Sigmoid colon (tissue), 7 donors: ENCODE measurements around the gene FSTL4. TPM values are rescaled to one million over a fixed set of nuclear protein-coding genes. Genes with fewer than 3 reads are reported as not detected.

Experiments used
- DNase-seq: peaks from one replicate; pipeline ENCODE4 v3.0.0-alpha.2; 2019
- H3K27ac ChIP-seq, 4 donors: fragments of 200-600 bp; sonication (generic); one replicate each; pipeline ENCODE4 v1.5.1; 2016 to 2019; ENCODE audit warnings: mild to moderate bottlenecking in 1 of 4
- H3K27me3 ChIP-seq, 3 donors: fragments of 200-600 bp; sonication (generic); one replicate each; pipeline ENCODE4 v1.5.1; 2019; ENCODE audit warnings: mild to moderate bottlenecking in 1 of 3
- H3K36me3 ChIP-seq, 4 donors: fragments of 200-600 bp; sonication (generic); one replicate each; pipeline ENCODE4 v1.5.1; 2016 to 2019
- H3K4me1 ChIP-seq, 4 donors: fragments of 200-600 bp; sonication (generic); one replicate each; pipeline ENCODE4 v1.5.1; 2017 to 2019
- H3K4me3 ChIP-seq, 4 donors: fragments of 200-600 bp; sonication (generic); one replicate each; pipeline ENCODE4 v1.5.1; 2017 to 2019; ENCODE audit warnings: mild to moderate bottlenecking in 2 of 4, moderate library complexity in 1 of 4
- H3K9me3 ChIP-seq, 4 donors: fragments of 200-600 bp in 3 of 4; sonication (generic) in 3 of 4; one replicate each; pipeline versions ENCODE4 v1.5.1 to v1.6.1; 2013 to 2019
- EP300 ChIP-seq, 4 donors: sonication (generic); formaldehyde crosslinking; IDR thresholded peaks; one replicate each; pipeline ENCODE4 v1.6.1; 2017; ENCODE audit warnings: antibody characterized with exemption in 4 of 4
- POLR2A ChIP-seq, 2 donors: fragments of 450-650 bp; IDR thresholded peaks; one replicate each; pipeline ENCODE4 v1.6.1; 2016; ENCODE audit warnings: antibody characterized with exemption in 2 of 2, mild to moderate bottlenecking in 2 of 2, moderate library complexity in 2 of 2
- POLR2AphosphoS5 ChIP-seq, 4 donors: sonication (generic); formaldehyde crosslinking; IDR thresholded peaks; one replicate each; pipeline ENCODE4 v1.6.1; 2017; ENCODE audit warnings: antibody characterized with exemption in 4 of 4
- WGBS, 2 donors: extraction: QIAGEN DNeasy Blood & Tissue Kit; methylation state at CpG; one replicate each; pipeline ENCODE4 v1.1.7; 2013; 5-methylcytosine and 5-hydroxymethylcytosine counted together
- intact Hi-C: fragments of 100-400 bp; cut with DNase I; formaldehyde crosslinking; loops from one replicate; pipeline ENCODE4 v1.15.1; 2023
- polyA plus RNA-seq, 3 donors: library from polyadenylated mRNA; stranded (reverse); fragments of 200-250 nt; gene quantifications; one replicate each; pipeline ENCODE4 v1.2.3, GENCODE V29; 2013
- total RNA-seq, 4 donors: library from RNA; depleted of rRNA; stranded (reverse); fragments of >200 nt; gene quantifications; one replicate each; pipeline ENCODE4 v1.1.0, GENCODE V29; 2016
- TF ChIP-seq, protein P1 (sequence below), 4 experiments: fragments of 450-650 bp in 3 of 4; fragments of 200-600 bp in 1 of 4; IDR thresholded peaks; one replicate each; pipeline ENCODE4 v1.5.1; 2016 to 2019; ENCODE audit warnings: antibody characterized with exemption in 4 of 4, mild to moderate bottlenecking in 3 of 4, moderate library complexity in 2 of 4
- donor health status: healthy with polysubstance abuse.
- donor health status: Bipolar disorder and iron deficiency.
- donor health status: healthy.

FSTL4 gene
- total and polyA plus RNA-seq, 7 donors, result 0.23 to 0.45 (median 0.28) TPM; not detected in 4

DNA sequence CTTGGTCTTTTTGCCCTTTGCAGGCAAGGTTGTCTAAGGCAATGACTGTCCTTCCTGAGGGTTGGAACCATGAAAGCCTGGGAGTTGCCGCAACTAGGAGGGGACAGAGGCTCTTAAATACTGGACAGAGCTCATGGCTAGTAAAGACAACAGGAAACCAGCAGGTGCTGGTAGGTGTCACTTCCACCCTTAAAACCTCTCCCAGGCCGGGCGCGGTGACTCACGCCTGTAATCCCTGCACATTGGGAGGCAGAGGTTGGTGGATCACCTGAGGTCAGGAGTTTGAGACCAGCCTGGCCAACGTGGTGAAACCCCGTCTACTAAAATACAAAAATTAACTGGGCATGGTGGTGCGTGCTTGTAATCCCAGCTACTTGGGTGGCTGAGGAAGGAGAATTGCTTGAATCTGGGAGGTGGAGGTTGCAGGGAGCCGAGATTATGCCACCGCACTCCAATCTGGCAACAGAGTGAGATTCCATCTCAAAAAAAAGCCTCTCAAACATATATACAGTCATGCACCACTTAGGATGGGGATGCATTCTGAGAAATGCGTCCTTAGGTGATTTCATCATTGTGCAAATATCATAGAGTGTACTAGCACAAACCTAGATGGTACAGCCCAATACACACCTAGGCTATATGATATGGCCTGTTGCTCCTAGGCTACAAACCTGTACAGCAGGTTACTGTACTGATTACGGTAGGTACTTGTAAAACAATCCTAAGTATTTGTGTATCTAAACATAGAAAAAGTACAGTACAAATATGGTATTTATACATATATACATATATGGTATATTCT lies 457.9 kb downstream of the FSTL4 start:
- no peak overlapping the region for H3K4me3 ChIP-seq
- TF ChIP-seq POLR2AphosphoS5 (IDR thresholded peaks at IDR 0.05) (no peak), POLR2A (IDR thresholded peaks at IDR 0.05) (no peak), EP300 (IDR thresholded peaks at IDR 0.05) (no peak)
- TF ChIP-seq, protein P1, sequence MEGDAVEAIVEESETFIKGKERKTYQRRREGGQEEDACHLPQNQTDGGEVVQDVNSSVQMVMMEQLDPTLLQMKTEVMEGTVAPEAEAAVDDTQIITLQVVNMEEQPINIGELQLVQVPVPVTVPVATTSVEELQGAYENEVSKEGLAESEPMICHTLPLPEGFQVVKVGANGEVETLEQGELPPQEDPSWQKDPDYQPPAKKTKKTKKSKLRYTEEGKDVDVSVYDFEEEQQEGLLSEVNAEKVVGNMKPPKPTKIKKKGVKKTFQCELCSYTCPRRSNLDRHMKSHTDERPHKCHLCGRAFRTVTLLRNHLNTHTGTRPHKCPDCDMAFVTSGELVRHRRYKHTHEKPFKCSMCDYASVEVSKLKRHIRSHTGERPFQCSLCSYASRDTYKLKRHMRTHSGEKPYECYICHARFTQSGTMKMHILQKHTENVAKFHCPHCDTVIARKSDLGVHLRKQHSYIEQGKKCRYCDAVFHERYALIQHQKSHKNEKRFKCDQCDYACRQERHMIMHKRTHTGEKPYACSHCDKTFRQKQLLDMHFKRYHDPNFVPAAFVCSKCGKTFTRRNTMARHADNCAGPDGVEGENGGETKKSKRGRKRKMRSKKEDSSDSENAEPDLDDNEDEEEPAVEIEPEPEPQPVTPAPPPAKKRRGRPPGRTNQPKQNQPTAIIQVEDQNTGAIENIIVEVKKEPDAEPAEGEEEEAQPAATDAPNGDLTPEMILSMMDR (IDR thresholded peaks at IDR 0.05), result no peak
- H3K9me3 ChIP-seq, result no peaks in the 10 kb centered on the region
- no peaks in the 10 kb centered on the region for H3K27me3 ChIP-seq
- H3K4me1 ChIP-seq, result no peaks in the 10 kb centered on the region
- no peak for DNase-seq
- H3K27ac ChIP-seq, result no peak overlapping the region
- intact Hi-C loops, result no loop called here
- H3K36me3 ChIP-seq, result no peaks in the 10 kb centered on the region
- 81 to 92% methylated on average over 12 of the region's 12 CpGs for WGBS, 2 donors

DNA sequence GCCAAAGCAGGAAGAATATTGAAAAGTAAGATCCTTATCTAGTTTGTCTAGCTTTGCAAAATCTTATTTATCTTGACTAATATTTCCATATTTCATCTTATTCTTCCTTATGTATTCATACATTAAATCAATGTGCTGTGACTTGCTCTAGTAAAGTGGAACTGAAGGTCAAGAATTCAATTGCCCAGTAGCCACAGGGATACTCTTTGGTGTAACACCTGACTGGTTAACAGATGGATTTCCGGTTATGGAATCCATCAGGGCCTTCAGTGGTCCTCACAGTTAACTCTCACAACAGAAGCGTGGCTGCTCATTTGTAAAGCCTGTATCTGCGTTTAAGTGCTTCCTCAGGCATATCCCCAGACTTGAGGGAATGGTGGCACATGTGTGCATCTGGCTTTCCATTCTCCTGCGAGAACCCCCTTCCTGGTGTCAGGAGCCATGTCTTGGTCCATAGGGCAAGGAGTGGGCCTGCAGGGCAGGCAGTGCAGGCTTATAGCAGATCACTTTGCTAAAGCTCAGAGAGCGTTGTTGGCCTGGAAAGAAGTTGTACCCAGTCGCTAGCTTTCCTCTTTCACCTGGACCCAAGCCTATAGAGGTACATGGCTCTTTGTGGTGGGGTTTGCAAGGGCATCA lies 461.3 kb downstream of the FSTL4 start:
- H3K36me3 ChIP-seq, result no peaks in the 10 kb centered on the region
- no peak overlapping the region for H3K4me3 ChIP-seq
- TF ChIP-seq, protein P1 (IDR thresholded peaks at IDR 0.05), result no peak
- TF ChIP-seq POLR2A (IDR thresholded peaks at IDR 0.05) (no peak), EP300 (IDR thresholded peaks at IDR 0.05) (no peak), POLR2AphosphoS5 (IDR thresholded peaks at IDR 0.05) (no peak)
- H3K27me3 ChIP-seq, result no peaks in the 10 kb centered on the region
- no peak overlapping the region for H3K27ac ChIP-seq
- DNase-seq, result no peak
- H3K4me1 ChIP-seq, result no peaks in the 10 kb centered on the region
- 95 to 97% methylated on average over 6 of the region's 6 CpGs for WGBS, 2 donors
- no peaks in the 10 kb centered on the region for H3K9me3 ChIP-seq
- intact Hi-C loops, result no loop called here

GRCh38 chr5:133149345-133149744 lies 463.0 kb downstream of the FSTL4 start:
- intact Hi-C loops, result no loop called here

GRCh38 chr5:133147815-133148567 lies 464.4 kb downstream of the FSTL4 start:
- Histone ChIP-seq H3K9me3 (no peaks in the 10 kb centered on the region), H3K27me3 (no peaks in the 10 kb centered on the region), H3K4me3 (no peak overlapping the region), H3K27ac (no peak overlapping the region), H3K36me3 (no peaks in the 10 kb centered on the region), H3K4me1 (no peaks in the 10 kb centered on the region)
- 84 to 90% methylated on average over 7 of the region's 7 CpGs for WGBS, 2 donors
- intact Hi-C loops, result no loop called here
- TF ChIP-seq, protein P1 (IDR thresholded peaks at IDR 0.05), result no peak
- TF ChIP-seq EP300 (IDR thresholded peaks at IDR 0.05), result no peak
- TF ChIP-seq POLR2A (IDR thresholded peaks at IDR 0.05), result no peak
- TF ChIP-seq POLR2AphosphoS5 (IDR thresholded peaks at IDR 0.05), result no peak
- DNase-seq, result no peak

More at GRCh38 chr5:133149345-133149744, 463.0 kb downstream of the FSTL4 start:
- no peaks in the 10 kb centered on the region for H3K36me3 ChIP-seq
- H3K27ac ChIP-seq, result no peak overlapping the region
- DNase-seq, result no peak
- WGBS, 2 donors, result 85 to 87% methylated on average over 4 of the region's 4 CpGs
- H3K27me3 ChIP-seq, result no peaks in the 10 kb centered on the region
- no peaks in the 10 kb centered on the region for H3K4me1 ChIP-seq
- H3K4me3 ChIP-seq, result no peak overlapping the region
- H3K9me3 ChIP-seq, result no peaks in the 10 kb centered on the region
- TF ChIP-seq POLR2AphosphoS5 (IDR thresholded peaks at IDR 0.05), result no peak
- TF ChIP-seq, protein P1 (IDR thresholded peaks at IDR 0.05), result no peak
